ENCODE results near the gene DPP3.

DPP3 gene

GRCh38 chr11:66443602-66444001 lies 36.6 kb upstream of the DPP3 start:
- peak; percentile 70 for DNase-seq (ENCODE audit: low spot score)
- ChIA-PET CTCF (no interaction called here), POLR2A (ENCODE audit: low non-redundant PET) (no interaction called here)
- TF ChIP-seq CTCF (conservative IDR thresholded peaks at IDR 0.05; ENCODE audit: low read depth): no peak
- peak overlapping the region; percentile 47 for H3K27ac ChIP-seq

DNA sequence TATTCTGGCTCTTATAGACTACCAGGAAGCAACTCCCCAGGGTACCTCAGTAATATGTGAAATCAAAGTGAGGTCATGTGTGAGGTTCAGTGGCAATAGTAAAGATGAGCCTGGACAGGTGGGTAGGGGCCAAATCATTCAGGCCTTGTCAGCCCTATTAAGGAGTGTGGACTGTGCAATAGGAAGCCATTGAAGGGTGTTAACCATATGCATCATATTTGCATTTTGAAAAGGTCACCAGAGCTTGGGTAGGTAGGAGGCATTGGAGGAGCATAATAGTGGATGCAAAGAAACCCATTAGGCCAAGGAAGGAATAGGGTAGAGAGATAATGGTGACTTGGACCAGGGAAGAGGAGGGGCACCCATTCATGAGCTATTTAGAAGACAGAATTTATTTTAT lies 33.2 kb upstream of the DPP3 start:
- ChIA-PET CTCF (interaction anchor here (0.5 to 1.1 kb wide), 2 partner anchors 8 to 18 kb away, joined by 3 to 5 read pairs; partner anchors contain the start of gene MRPL11), POLR2A (ENCODE audit: low non-redundant PET) (no interaction called here)
- TF ChIP-seq CTCF (conservative IDR thresholded peaks at IDR 0.05; ENCODE audit: low read depth): no peak
- H3K27ac ChIP-seq: no peak overlapping the region
- DNase-seq (ENCODE audit: low spot score): no peak

- no peak for DNase-seq (ENCODE audit: low spot score)
- CTCF ChIA-PET: no interaction called here
Measured at GRCh38 chr11:66448523-66448922, 31.7 kb upstream of the DPP3 start.

DNA sequence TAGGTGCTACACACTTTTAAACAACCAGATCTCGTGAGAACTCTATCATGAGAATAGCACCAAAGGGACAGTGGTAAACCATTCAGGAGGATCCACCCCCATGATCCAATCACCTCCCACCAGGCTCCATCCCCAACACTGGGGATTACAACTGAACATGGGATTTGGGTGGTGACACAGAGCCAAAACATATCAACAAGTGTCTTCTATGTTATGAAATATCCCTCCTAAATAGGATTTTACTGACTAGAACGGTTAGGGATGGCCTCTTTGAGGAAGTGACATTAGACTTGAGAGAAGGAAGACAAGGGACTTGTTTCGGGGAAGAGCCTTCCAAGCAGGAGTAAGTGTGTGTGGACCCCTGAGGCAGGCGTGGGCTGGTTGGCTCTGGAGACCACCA lies 29.7 kb upstream of the DPP3 start:
- H3K27ac ChIP-seq: no peak overlapping the region
- CTCF ChIA-PET: no interaction called here
- no peak for DNase-seq (ENCODE audit: low spot score)
- POLR2A ChIA-PET (ENCODE audit: low non-redundant PET): no interaction called here
- no peak for TF ChIP-seq CTCF (conservative IDR thresholded peaks at IDR 0.05; ENCODE audit: low read depth)

More at GRCh38 chr11:66448523-66448922, 31.7 kb upstream of the DPP3 start:
- H3K27ac ChIP-seq: no peak overlapping the region
- POLR2A ChIA-PET (ENCODE audit: low non-redundant PET): no interaction called here
- no peak for TF ChIP-seq CTCF (conservative IDR thresholded peaks at IDR 0.05; ENCODE audit: low read depth)

GRCh38 chr11:66451663-66452062 lies 28.6 kb upstream of the DPP3 start:
- TF ChIP-seq CTCF (conservative IDR thresholded peaks at IDR 0.05; ENCODE audit: low read depth): no peak
- no peak for DNase-seq (ENCODE audit: low spot score)
- ChIA-PET CTCF (no interaction called here), POLR2A (ENCODE audit: low non-redundant PET) (interaction anchor here (0.5 kb wide), 1 partner anchor 60 kb away, joined by 3 read pairs; no protein-coding TSS in a partner anchor)
- H3K27ac ChIP-seq: no peak overlapping the region

- ChIA-PET CTCF (interaction anchor here (1.0 kb wide), 1 partner anchor 45 kb away, joined by 4 read pairs; no protein-coding TSS in a partner anchor), POLR2A (ENCODE audit: low non-redundant PET) (no interaction called here)
- DNase-seq (ENCODE audit: low spot score): peak; percentile 51
- H3K27ac ChIP-seq: no peak overlapping the region
- no peak for TF ChIP-seq CTCF (conservative IDR thresholded peaks at IDR 0.05; ENCODE audit: low read depth)
Measured at GRCh38 chr11:66454247-66454646, 26.0 kb upstream of the DPP3 start.

GRCh38 chr11:66454828-66455227 lies 25.4 kb upstream of the DPP3 start:
- CTCF ChIA-PET: interaction anchor here (1.0 to 1.1 kb wide), 2 partner anchors 25 to 46 kb away, joined by 4 read pairs; no protein-coding TSS in a partner anchor
- POLR2A ChIA-PET (ENCODE audit: low non-redundant PET): no interaction called here
- TF ChIP-seq CTCF (conservative IDR thresholded peaks at IDR 0.05; ENCODE audit: low read depth): no peak
- no peak overlapping the region for H3K27ac ChIP-seq
- no peak for DNase-seq (ENCODE audit: low spot score)
